DOHH2 (cell line): Measurements from ENCODE around the gene HOXA10.

Experiments used
- EZH2phosphoT487 ChIP-seq: fragments of 200-600 bp; sonication (generic); IDR thresholded peaks from 2 replicates; pipeline ENCODE4 v1.6.1; 2017; ENCODE audit warnings: borderline replicate concordance, mild to moderate bottlenecking, antibody characterized with exemption, low read length, moderate library complexity, mixed read lengths
- TF ChIP-seq, protein P1 (sequence below): fragments of 200-600 bp; sonication (generic); IDR thresholded peaks from one replicate; pipeline ENCODE4 v1.5.1; 2014; ENCODE audit warnings: antibody characterized with exemption, mild to moderate bottlenecking, low read depth, low read length; ENCODE audit not compliant: poor library complexity, severe bottlenecking

- TF ChIP-seq, protein P1, sequence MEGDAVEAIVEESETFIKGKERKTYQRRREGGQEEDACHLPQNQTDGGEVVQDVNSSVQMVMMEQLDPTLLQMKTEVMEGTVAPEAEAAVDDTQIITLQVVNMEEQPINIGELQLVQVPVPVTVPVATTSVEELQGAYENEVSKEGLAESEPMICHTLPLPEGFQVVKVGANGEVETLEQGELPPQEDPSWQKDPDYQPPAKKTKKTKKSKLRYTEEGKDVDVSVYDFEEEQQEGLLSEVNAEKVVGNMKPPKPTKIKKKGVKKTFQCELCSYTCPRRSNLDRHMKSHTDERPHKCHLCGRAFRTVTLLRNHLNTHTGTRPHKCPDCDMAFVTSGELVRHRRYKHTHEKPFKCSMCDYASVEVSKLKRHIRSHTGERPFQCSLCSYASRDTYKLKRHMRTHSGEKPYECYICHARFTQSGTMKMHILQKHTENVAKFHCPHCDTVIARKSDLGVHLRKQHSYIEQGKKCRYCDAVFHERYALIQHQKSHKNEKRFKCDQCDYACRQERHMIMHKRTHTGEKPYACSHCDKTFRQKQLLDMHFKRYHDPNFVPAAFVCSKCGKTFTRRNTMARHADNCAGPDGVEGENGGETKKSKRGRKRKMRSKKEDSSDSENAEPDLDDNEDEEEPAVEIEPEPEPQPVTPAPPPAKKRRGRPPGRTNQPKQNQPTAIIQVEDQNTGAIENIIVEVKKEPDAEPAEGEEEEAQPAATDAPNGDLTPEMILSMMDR: no peak
- TF ChIP-seq EZH2phosphoT487: no peak
Measured at GRCh38 chr7:27124096-27124901, 49.8 kb downstream of the HOXA10 start.
